SH-SY5Y (cell line): Measurements from ENCODE around the gene MEN1.

Experiments used
- GATA2 ChIP-seq: IDR thresholded peaks from 2 replicates; pipeline ENCODE4 v1.6.1; 2011; ENCODE audit warnings: mild to moderate bottlenecking, low read depth, low read length
- GATA3 ChIP-seq: IDR thresholded peaks from 2 replicates; pipeline ENCODE4 v1.6.1; 2011; ENCODE audit warnings: low read depth, mild to moderate bottlenecking, low read length, moderate library complexity

DNA sequence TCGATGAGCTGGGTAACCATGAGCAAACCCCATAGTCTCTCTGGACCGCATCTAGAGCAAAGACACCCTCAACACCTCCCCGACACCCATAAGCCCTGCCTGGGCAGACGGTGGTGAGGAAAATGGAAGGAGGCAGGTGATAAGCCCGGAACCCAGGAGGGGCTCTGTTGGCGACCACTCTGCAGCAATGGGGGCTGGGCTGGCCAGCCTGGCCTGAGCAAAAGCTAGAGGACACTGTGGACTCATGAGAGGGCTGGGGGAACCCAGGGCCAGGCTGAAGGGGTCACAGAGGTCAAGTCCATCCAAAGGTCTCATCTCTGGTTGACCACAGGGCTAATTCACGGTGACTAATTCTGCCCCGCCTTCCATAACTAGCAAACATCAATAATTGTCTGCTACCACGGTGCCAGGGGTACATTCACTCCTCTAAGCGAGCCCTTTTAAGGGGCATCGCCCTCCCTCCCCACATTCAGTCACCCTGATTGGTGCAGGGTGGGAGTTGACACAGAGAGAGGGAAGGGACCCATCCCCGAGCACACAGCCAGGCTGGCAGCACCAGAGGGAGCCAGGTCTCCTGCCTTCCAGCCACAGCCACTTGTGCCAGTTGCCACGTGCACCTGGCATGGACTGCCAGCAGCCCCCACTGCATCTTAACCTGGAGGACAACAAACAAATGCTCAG is 54.5 kb downstream of the MEN1 start:
- TF ChIP-seq GATA2 (no peak), GATA3 (no peak)
